ENCODE measurements around the gene HS3ST4. TPM values are rescaled to one million over a fixed set of nuclear protein-coding genes. Genes with fewer than 3 reads are reported as not detected.

Gene HS3ST4
- total and polyA plus RNA-seq, 2 donors (not counting 1 experiment from before 2014, with no cell fraction given), result not detected

GRCh38 chr16:26078716-26079355, 387.1 kb downstream of the HS3ST4 start:
- Histone ChIP-seq H3K4me2 (replicated peaks; ENCODE audit: low read depth, low read length, poor library complexity, severe bottlenecking) (no peak overlapping the region), H3K4me1 (ENCODE audit: control insufficient read depth in 2 of 2, insufficient read depth in 2 of 2, low read length in 2 of 2) (no peaks in the 10 kb centered on the region), H4K20me1 (ENCODE audit: control insufficient read depth, insufficient read depth, low read length, poor library complexity, severe bottlenecking) (no peaks in the 10 kb centered on the region), H3K4me3 (ENCODE audit: control extremely low read depth in 1 of 5, extremely low read depth in 1 of 5, insufficient read depth in 1 of 5, low read depth in 2 of 5, low read length in 4 of 5) (no peak overlapping the region), H3K36me3 (replicated peaks in 1 of 2; ENCODE audit: control extremely low read depth in 1 of 2, control insufficient read depth in 1 of 2, extremely low read depth in 1 of 2, insufficient read depth in 2 of 2, low read length in 1 of 2) (no peaks in the 10 kb centered on the region), H3K9me3 (ENCODE audit: control extremely low read depth in 1 of 3, control insufficient read depth in 2 of 3, insufficient read depth in 1 of 3, low read length in 2 of 3) (no peaks in the 10 kb centered on the region), H3K27me3 (replicated peaks in 1 of 4; ENCODE audit: control extremely low read depth in 1 of 4, control insufficient read depth in 3 of 4, insufficient read depth in 4 of 4, low read length in 3 of 4) (no peaks in the 10 kb centered on the region), H3K27ac (ENCODE audit: low read length in 2 of 2) (no peak overlapping the region), H2AFZ (ENCODE audit: insufficient read depth, low read depth, low read length, poor library complexity, severe bottlenecking) (no peak overlapping the region), H3K79me2 (ENCODE audit: control insufficient read depth, insufficient read depth, low read length) (no peaks in the 10 kb centered on the region), H3K9ac (ENCODE audit: low read length) (no peak overlapping the region)
- H3K27ac Mint-ChIP-seq, result no peak overlapping the region
- peaks cover 3% of the 10 kb centered on the region for H3K27me3 Mint-ChIP-seq
- ATAC-seq (ENCODE audit: low read depth) (no peak), DNase-seq (no peak)
- H3K9me3 Mint-ChIP-seq (ENCODE audit: insufficient read depth), result no peaks in the 10 kb centered on the region
- 24% methylated on average over 10 of the region's 10 CpGs for WGBS (ENCODE audit: insufficient coverage)
- TF ChIP-seq CTCF (IDR thresholded peaks at IDR 0.05) (no peak), EZH2 (IDR thresholded peaks at IDR 0.05; ENCODE audit: borderline replicate concordance, insufficient read depth, low read depth, low read length, poor library complexity, severe bottlenecking) (no peak)
- intact Hi-C loops (cut with micrococcal nuclease), result no loop called here
- no peak overlapping the region for H3K4me3 Mint-ChIP-seq
- no peaks in the 10 kb centered on the region for H3K4me1 Mint-ChIP-seq
- POLR2A ChIA-PET, result no interaction called here
- CTCF ChIA-PET, result no interaction called here

GRCh38 chr16:26087091-26087490, 395.3 kb downstream of the HS3ST4 start:
- 75% methylated on average over 2 of the region's 2 CpGs for WGBS (ENCODE audit: insufficient coverage)

More at GRCh38 chr16:26087091-26087490, 395.3 kb downstream of the HS3ST4 start:
- Mint-ChIP-seq H3K9me3 (ENCODE audit: insufficient read depth) (no peaks in the 10 kb centered on the region), H3K27ac (no peak overlapping the region), H3K27me3 (peaks cover 12% of the 10 kb centered on the region), H3K4me3 (no peak overlapping the region), H3K4me1 (no peaks in the 10 kb centered on the region)
- no peaks in the 10 kb centered on the region for H3K79me2 ChIP-seq (ENCODE audit: control insufficient read depth, insufficient read depth, low read length)
- H3K9me3 ChIP-seq (ENCODE audit: control extremely low read depth in 1 of 3, control insufficient read depth in 2 of 3, insufficient read depth in 1 of 3, low read length in 2 of 3), result no peaks in the 10 kb centered on the region
- CTCF ChIA-PET, result no interaction called here
- TF ChIP-seq EZH2 (IDR thresholded peaks at IDR 0.05; ENCODE audit: borderline replicate concordance, insufficient read depth, low read depth, low read length, poor library complexity, severe bottlenecking) (no peak), CTCF (IDR thresholded peaks at IDR 0.05) (no peak)
- H3K4me2 ChIP-seq (replicated peaks; ENCODE audit: low read depth, low read length, poor library complexity, severe bottlenecking), result no peak overlapping the region
- POLR2A ChIA-PET, result no interaction called here
- H4K20me1 ChIP-seq (ENCODE audit: control insufficient read depth, insufficient read depth, low read length, poor library complexity, severe bottlenecking), result no peaks in the 10 kb centered on the region
- intact Hi-C loops (cut with micrococcal nuclease), result no loop called here
- DNase-seq, result no peak
- no peaks in the 10 kb centered on the region for H3K4me1 ChIP-seq (ENCODE audit: control insufficient read depth in 2 of 2, insufficient read depth in 2 of 2, low read length in 2 of 2)
- H3K36me3 ChIP-seq (replicated peaks in 1 of 2; ENCODE audit: control extremely low read depth in 1 of 2, control insufficient read depth in 1 of 2, extremely low read depth in 1 of 2, insufficient read depth in 2 of 2, low read length in 1 of 2), result no peaks in the 10 kb centered on the region
- no peak overlapping the region for H3K27ac ChIP-seq (ENCODE audit: low read length in 2 of 2)
- no peak for ATAC-seq (ENCODE audit: low read depth)
- no peak overlapping the region for H3K9ac ChIP-seq (ENCODE audit: low read length)
- no peaks in the 10 kb centered on the region for H3K27me3 ChIP-seq (replicated peaks in 1 of 4; ENCODE audit: control extremely low read depth in 1 of 4, control insufficient read depth in 3 of 4, insufficient read depth in 4 of 4, low read length in 3 of 4)
- no peak overlapping the region for H3K4me3 ChIP-seq (ENCODE audit: control extremely low read depth in 1 of 5, extremely low read depth in 1 of 5, insufficient read depth in 1 of 5, low read depth in 2 of 5, low read length in 4 of 5)
- H2AFZ ChIP-seq (ENCODE audit: insufficient read depth, low read depth, low read length, poor library complexity, severe bottlenecking), result no peak overlapping the region

All from B cell (primary cell).